ENCODE data around the gene PRTFDC1.
A peak's percentile ranks its signal among the peaks of the same experiment; 100 is the strongest.
"Not testable (repeated sequence)": the region's sequence is repeated elsewhere in the genome, so short reads cannot be mapped to it uniquely, and the experiment has no call there.

PRTFDC1 gene

DNA sequence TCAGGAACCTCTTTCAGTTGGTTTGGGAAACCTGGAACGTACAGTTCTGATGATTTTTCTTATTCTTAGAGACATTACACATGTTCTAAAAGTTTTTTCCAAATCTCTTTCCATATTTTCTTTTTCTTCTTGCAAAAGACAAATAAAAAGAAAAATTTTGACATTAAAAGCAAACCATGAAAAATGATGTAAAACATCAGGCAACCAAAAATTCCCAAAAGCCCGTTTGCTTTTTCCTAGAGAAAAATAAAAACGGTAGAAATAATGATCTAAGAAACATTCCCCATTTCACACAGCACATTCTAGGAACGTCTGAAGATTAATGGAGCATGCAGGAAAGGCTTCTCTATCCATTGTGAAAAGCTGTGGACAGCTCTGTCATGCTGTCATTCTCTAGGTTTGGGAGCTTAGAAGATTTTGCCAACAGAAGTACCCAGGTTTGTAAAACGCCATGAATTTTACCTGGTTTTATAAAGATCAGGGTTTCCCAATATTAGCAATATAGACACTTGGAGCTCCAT, 11.2 kb upstream of the PRTFDC1 start:
- no peak for DNase-seq

DNA sequence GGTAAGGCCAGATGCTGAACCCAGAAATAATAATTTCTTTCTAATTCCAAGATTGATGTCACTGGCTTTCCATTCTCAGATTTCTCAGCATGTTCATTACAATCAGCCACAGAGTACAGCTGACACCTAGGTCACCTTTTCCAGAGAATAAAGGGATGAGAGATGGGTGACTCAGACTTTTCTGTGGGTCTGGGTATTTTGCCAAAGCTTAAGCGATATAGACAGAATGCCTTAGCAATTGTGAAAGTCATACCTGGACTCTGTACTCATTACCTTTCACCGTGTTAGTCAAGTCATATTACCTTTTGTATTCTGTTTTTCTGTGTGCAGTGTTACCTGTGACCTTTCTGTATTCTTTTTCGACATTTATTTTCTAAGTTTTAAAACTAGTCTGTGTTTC, 10.6 kb upstream of the PRTFDC1 start:
- DNase-seq = no peak

DNA sequence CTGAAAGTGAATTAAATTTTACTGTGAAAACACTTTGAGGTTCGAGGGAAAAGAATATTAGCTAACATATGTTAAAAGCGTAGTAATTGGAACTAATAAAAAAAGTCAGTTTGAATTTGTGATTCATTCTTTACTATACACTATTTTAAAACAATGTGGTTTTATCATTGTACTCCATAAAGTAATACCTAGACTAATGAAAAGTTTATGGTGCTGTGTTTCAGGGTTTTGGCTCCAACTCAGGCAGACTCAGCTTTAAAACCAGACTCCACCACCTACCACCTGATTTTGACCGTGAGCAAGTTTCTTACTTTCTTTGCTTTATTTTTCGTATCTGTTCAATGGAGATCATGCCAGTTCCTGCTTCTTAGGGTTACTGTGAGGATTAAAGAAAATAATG, 9.2 kb upstream of the PRTFDC1 start:
- no peak for DNase-seq

DNA sequence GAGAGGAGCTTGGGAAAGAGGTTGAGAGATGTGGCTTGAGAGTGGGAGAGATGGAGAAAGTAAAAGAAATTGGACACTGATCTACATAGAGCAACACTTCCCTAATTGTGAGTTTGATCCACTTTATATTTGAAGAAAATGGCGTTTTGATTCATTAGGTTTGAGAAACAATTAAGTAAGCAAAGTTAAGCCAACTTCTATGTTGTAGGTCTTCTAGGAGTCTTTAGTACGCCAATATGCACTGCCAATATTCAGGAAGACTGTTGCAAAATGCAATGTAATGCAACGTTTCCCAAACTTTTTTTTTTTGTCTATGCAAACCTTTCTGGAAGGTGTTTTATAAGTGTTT, 7.0 kb upstream of the PRTFDC1 start:
- DNase-seq = no peak

DNA sequence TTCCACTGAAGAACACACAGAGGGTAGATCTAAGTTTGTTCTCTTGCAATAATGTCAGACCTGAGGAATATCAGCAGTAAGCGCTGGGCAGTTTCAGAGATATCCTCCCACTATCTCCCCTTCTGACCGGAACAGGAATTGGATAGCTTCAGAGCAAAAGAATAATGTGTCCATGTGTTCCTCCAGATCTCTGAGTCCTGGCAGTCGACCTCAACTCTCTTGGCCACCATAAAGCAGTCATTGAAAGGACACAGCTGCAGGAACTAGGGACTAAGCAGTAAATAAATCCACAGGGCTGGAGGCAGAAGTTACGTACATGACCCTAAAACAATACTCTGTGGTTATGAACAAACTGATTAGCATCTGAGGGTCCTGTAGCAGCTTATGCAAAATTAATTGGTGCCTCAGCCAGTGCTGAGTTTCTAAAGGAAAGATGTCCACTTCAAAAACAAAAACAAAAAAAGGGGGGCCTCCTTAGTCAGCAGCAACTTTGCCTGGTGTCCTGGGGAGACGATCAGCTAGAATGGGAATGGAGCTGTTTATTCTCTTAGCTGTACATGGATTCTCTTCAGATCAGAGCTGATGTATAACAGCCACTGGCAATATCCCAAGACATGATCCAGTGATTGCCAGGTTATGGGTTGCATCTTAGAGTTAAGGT, 6.4 kb upstream of the PRTFDC1 start:
- no peak for DNase-seq

DNA sequence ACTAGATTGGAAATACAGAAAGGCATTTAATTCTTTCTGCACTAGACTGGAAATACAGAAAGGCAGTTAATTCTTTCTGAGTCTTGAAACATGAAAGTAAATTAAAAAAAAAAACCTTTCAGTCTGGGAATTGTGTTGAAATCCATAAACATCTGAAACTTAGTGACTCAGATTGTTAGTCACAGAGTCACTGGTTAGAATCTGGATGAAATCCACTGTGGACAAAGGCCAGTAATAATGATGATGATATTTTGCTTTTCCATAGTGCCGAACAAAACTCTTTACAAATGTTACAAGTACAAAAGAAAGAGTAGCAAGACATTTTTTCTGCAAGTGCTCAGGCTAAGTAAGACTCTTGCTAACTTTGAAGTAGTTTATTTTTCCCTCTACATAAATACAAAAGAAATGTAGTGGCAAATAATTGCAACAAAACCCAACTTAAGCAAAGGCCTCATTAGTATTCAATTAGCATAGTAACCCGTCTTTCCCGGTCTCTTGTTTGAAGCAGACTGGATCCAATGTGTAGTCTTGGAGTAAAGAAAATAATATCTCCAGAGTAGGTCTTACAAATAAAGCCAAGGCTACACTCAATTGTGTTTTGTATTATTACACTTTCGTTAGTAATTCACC, 5.8 kb upstream of the PRTFDC1 start:
- no peak for DNase-seq

DNA sequence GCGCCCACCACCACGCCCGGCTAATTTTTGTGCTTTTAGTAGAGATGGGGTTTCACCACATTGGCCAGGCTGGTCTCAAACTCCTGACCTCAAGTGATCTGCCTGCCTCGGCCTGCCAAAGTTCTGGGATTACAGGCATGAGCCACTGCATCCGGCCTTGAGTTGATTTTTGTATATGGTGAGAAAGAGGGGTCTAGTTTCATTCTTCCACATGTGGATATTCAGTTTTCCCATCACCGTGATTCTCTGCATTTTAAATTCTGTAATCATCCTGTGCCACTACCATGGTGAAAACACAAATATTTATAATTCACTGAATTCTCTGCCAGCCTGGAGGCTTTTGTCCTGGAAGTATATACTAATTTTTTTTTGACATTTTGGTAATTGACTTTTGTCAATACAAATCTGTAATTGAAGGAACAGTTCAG, 5.2 kb upstream of the PRTFDC1 start:
- DNase-seq = not testable (repeated sequence)

DNA sequence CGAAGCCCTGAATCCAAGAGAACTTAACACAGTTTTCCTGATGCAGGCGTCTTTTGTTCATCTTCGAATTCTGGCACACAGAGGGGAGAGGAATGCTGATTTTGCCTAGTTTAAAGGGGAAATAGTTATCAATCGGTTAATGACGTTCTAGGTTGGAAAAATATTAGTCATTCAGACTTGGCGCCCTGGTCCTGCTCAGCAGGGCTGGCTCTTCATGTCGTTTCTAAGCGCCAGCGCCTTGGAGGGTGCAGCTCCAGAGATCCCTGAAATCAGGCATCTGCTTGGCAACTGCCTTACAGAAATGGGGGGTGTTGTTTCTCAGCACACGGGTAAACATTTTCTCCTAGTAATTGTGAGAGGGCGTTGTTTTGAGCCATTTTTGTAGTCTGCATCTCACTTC, 1.3 kb upstream of the PRTFDC1 start:
- DNase-seq = no peak

DNA sequence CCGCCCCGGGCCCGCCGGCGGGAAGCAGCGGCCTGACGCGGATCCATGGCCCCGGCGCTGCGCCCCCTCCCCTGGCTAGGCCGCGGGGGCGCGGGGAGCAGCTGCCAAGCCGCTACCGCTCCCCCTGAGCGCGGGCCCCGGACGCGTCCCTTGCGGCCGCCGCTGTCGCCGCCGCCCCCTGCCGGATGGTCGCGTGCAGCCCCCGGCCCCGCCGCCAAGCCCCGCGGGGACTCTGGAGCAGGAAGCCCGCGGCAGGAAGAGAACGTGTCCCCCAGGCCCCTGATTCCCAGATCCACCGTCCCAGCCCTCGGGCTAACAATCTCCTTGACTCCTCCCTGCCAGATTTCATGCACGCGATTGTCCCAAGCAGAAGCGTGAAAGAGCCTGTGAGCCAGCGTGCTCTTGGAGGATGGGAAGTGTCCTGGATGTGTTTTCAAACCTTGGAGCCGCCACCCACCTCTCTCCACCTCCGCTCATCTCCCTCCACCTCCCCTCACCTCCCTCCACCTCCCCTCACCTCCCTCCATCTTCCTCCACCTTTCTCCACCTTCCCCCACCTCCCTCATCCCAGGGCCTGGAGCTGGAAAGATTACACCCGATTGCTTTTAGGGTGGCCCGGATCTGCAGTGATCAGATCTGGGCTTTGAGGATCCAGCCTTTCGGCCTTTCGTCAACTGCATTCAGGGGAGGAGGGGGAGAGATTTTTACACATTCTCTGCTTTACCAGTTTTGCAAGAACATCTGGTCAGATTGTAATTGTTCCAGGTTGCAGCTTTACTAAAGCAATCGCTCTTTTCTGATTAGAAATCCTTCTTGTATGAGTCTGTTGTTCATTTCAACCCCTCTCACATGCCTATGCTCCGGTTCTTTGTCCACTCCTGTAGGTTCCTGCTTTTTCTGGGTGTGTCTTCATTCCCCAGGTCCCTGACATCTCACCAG, 570 bp upstream of the PRTFDC1 start:
- DNase-seq = peak; percentile 49

DNA sequence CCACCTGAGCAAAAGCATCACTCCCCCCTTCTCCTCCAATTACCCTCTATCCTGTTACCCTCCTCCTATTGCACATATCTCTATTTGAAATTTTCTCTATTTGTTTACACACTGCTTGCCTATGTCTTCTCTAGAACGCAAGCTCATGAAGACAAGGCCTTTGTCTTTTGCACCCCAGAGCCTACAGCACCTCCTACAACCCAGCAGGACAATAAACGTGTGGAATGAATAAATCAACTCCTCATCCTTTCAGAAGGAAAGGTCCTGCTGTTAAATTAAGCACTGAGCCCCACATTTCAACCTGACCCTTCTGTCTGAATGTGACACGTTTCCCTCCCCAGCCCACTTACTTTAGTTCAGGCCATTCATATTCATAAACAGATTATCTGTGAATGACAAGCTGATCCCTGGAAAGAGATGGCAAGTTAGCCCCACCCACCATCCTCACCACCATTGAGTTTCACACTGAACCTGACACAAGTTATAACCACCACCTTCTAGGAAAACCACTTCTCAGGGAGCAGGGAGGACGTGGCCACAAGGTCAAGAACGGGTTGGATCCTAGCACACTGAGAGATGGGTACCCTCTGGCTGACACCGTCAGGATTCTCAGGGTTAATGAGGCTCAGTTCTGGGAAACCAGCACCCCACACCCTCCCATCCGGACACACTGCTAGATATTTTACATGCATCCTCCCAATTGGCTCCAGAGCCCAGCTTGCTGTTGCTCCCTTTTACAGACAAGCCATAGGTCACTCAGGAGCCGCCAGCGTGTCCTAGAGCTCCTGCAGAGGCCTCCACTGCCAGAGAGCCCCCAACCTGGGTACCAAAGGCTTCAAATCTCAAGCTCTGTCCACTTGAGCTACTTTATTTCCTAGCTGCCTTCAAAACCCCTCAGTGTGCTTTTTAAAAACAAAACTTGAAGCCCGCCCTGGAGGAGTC, 934 bp downstream of the PRTFDC1 start:
- no peak for DNase-seq

DNA sequence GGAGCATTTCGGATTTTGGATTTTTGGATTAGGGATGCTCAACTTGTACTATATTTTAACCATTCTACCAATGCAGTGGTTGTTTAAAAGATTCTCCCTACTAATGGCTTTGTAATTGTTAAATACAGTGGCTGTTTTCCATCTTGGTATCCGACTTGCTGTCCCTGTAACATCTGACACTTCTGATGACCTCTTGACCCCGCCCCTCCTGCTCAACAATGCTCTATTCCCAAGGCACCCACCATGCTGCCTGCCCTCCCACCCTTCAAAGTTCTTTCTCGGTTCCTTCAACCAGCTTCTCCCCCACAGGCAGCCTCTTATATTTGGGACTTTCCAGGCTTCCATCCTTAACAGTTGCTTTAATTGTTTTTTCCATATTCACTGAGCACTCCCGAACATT, 2.0 kb downstream of the PRTFDC1 start:
- no peak for DNase-seq

DNA sequence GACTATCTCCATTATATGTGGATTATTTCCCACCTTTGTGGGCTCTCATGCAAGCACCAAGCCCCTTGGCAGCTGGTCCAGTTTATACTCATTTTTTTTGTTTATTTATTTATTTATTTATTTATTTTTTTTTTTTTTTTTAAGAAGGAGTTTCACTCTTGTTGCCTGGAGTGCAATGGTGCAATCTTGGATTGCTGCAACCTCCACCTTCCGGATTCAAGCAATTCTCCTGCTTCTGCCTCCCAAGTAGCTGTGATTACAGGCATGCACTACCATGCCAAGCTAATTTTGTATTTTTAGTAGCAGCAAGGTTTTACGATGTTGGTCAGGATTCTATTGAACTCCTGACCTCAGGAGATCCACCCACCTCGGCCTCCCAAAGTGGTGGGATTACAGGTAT, 2.8 kb downstream of the PRTFDC1 start:
- DNase-seq = no peak

DNA sequence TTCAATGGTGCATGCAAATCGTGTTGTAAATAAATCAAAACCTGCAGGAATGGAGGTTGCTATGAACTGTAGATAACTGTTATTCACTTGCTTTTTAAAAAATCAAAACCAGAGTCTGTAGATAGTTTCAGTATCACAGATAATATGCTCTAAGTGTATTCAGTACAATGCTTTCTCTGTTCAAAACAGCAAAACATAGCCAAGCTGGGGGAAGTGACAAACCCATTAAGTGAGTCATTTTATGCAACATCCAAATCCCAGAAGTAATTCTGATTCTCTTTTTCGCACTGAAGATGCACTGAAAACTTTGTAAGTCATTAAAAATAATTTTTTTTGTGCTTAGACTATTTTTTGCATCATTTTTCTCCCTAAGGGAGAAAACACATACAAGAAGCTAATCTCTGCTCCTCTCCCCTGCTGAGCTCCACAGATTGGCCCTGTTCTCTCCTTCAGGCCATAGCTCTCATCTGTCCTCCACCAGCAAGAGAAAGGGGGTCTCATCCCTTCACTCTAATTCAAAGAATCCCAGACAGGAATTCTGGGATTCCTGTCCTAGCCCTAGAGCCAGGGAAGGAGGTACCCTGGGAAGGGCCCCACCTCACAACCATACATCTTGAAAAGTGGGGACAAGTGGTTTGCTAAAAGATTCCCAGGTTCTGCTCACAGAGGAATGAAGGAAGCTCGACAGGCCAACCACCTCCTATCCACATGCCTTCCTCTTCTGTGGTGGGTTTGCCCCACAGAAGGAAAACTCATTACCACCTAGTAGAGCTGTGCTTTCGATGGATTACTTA, 4.9 kb downstream of the PRTFDC1 start:
- DNase-seq = no peak

DNA sequence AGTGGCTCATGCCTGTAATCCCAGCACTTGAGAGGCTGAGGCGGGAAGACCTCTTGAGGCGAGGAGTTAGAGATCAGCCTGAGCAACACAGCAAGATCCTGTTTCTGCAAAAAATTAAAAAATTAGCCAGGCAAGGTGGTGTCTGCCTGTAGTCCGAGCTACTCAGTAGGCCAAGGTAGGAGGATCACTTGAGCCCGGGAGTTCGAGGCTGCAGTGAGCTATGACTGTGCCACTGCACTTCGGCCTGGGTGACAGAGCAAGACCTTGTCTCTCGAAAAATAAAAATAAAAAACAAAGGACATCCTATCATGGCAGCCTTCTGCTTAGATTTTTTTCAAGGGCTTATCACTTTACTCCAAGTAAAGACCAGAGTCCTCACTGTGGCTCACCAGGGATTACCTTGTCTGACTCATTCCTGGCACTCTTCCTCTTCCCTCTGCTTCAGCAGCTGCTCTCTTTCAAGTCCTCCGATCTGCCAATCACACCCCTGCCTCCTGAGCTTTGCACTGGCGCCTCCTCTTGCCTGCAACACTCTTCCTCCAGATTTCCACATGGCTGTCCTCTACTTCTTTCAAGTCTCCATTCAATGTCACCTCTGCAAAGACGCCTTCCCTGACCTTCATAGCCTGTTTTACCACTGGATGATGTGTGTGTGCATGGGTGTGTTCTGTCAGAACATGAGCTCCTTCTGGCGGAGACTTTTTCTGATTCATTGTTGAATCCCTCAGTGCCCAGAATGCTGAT, 7.7 kb downstream of the PRTFDC1 start:
- DNase-seq = no peak

DNA sequence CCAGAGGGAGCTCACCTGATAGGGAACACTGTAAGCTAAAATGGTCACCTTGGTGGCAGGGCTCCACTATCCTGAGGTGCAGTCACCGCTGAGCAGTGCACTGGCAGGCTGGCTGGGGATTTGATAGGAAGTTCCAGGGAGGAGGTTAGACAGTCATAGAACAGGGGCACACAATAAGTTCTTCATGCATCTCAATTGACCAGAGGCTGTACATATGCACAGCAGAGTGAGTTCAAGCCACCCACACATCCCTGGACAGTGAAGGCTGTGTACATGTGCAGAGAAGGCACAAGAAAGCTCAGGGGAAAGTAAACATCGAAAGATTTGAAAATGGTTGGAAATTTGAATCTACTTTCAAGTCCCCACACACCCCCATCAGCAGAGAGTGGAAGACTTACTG, 13.9 kb downstream of the PRTFDC1 start:
- DNase-seq = no peak

DNA sequence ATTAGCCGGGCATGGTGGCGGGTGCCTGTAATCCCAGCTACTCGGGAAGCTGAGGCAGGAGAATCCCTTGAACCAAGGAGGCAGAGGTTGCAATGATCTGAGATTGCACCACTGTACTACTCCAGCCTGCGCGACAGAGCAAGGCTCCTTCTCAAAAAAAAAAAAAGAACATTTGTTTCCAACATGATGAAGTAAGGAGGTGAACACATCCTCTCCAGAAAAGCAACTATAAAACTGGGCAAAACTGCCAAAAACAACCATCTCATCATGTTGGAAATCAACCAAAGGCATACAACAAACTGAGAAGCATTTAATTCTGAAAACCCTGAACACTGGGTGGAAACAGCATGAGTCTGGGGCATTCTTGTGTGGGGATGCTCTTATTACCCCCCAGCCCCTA, 14.3 kb downstream of the PRTFDC1 start:
- no peak for DNase-seq

DNA sequence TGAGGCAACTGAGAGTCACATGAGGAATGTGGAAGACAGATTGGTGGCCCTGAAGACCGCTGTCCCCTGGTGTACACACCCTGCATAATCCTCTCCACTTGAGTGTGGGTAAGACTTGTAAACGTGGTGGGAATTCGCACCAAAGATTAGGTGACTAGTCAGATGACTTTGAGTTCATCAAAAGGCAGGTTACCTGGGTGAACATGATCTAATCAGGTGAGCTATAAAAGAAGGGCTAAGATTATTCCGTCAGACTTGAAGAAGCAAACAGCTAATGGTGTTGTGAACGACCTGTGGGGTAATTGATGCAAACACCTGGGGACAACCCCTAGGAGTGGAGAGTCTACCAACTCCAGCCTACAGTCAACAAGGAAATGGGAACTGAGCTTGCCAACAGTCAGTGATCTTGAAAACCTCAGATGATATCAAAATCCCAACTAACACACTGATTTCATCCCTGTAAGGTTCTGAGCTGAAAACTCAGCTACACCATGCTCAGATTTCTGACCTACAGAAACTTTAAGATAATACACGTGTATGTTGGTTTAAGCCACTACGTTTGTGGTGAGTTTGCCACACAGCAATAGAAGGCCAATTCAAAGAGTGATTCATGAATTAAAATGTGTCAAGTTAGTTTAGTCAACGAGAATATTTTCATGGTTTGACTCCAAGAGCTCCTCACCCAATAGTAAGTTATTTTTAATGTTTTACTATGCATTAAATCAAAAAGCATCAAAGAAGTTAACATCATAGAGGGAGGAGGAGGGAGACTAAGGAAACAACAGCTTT, 16.7 kb downstream of the PRTFDC1 start:
- DNase-seq = no peak

DNA sequence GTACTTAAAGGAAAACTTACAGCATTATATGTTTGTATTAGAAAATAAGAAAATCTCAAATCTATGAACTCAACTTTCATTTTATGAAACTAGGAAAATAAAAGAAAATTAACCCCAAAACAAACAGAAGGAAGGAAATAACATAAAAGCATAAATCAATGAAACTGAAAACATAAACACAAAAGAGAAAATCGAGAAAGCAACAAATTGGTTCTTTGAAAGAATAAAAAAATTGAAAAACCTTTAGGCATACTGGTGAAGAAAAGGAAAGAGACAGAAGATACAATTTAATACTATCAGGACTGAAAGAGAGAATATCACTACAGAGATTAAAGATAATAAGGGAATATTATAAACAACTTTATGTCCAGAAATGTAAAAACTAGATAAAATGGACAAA, 21.2 kb downstream of the PRTFDC1 start:
- no peak for DNase-seq

DNA sequence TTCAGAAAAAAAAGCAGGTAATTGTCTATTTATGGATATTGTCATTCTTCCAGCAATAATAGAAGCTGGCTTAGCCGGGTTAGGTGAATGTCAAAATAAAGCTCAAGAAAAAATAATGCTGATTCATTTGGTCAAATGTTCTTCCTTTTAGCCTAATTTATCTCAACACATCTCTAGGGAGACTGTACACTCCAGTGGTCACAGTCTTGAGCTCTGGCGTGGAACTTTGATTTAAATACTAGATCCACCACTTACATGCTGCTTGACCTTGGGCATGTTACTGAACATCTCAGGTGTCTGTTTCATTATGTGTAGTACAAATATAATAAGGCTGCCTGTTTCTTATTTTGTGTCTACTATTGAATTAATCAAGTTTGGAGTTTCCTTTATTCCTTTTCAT, 22.0 kb downstream of the PRTFDC1 start:
- no peak for DNase-seq

DNA sequence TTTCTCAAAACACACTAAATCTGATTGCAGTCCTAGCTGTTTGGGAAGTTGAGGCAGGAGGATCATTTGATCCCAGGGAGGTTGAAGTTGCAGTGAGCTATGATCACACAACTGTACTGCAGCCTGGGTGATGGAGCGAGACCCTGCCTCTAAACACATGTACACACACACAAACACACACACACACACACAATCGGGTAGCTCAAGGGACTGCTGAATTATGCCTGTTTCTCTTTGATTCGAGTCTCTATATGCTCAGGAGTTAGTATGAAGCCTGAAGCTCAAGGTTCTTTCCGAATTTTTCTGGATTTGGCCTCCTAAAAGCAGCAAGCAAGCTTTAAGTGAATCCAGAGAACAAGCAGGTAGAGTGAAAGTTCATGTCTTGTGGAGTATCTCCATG, 22.5 kb downstream of the PRTFDC1 start:
- DNase-seq = no peak
